Stimulated activated CD8-positive, alpha-beta memory T cell treated with anti-CD3 and anti-CD28 coated beads, Interleukin-4, amount 100 ng/mL, for 48 hours (primary cell): ENCODE results near the gene MAPT.

Experiments used
- DNase-seq: peaks from one replicate; pipeline ENCODE4 v3.0.0-alpha.2; 2020

Gene MAPT

GRCh38 chr17:45976391-45976754, 82.0 kb downstream of the MAPT start:
- DNase-seq, result no peak

- no peak for DNase-seq
Measured at GRCh38 chr17:45976755-45977505, 82.6 kb downstream of the MAPT start.

- no peak for DNase-seq
Measured at GRCh38 chr17:45977506-45977824, 83.1 kb downstream of the MAPT start.

GRCh38 chr17:45977976-45978626, 83.7 kb downstream of the MAPT start:
- no peak for DNase-seq

GRCh38 chr17:45979137-45979536, 84.8 kb downstream of the MAPT start:
- no peak for DNase-seq

GRCh38 chr17:45980855-45981254, 86.5 kb downstream of the MAPT start:
- no peak for DNase-seq

- DNase-seq, result no peak
Measured at GRCh38 chr17:45981306-45981705, 87.0 kb downstream of the MAPT start.

GRCh38 chr17:45982791-45983613, 88.6 kb downstream of the MAPT start:
- DNase-seq, result no peak

GRCh38 chr17:45983614-45984310, 89.4 kb downstream of the MAPT start:
- DNase-seq, result no peak

- no peak for DNase-seq
Measured at GRCh38 chr17:45984368-45984767, 90.0 kb downstream of the MAPT start.

GRCh38 chr17:45985447-45985846, 91.1 kb downstream of the MAPT start:
- DNase-seq, result no peak

- DNase-seq, result no peak
Measured at GRCh38 chr17:45986056-45986455, 91.7 kb downstream of the MAPT start.

GRCh38 chr17:45987706-45988105, 93.4 kb downstream of the MAPT start:
- DNase-seq, result no peak

GRCh38 chr17:45989759-45990158, 95.4 kb downstream of the MAPT start:
- DNase-seq, result no peak

GRCh38 chr17:45990886-45991285, 96.5 kb downstream of the MAPT start:
- no peak for DNase-seq

- DNase-seq, result no peak
Measured at GRCh38 chr17:45991341-45991740, 97.0 kb downstream of the MAPT start.

- DNase-seq, result no peak
Measured at GRCh38 chr17:45992175-45992574, 97.8 kb downstream of the MAPT start.

- no peak for DNase-seq
Measured at GRCh38 chr17:45992904-45993303, 98.5 kb downstream of the MAPT start.

GRCh38 chr17:45993962-45994627, 99.7 kb downstream of the MAPT start:
- no peak for DNase-seq

- DNase-seq, result no peak
Measured at GRCh38 chr17:45994987-45995386, 100.6 kb downstream of the MAPT start.

- no peak for DNase-seq
Measured at GRCh38 chr17:45995627-45996270, 101.4 kb downstream of the MAPT start.

- no peak for DNase-seq
Measured at GRCh38 chr17:45996282-45996937, 102.1 kb downstream of the MAPT start.
